GM12878 (cell line): ENCODE data around the gene DRICH1. TPM values are rescaled to one million over a fixed set of nuclear protein-coding genes. Genes with fewer than 3 reads are reported as not detected.

Experiments used
- ATAC-seq: fragments of 200-7000 bp; cut with Tn5 transposase; 3 replicates; pipeline ENCODE4 v1.9.1; 2020; ENCODE audit warnings: mild to moderate bottlenecking, moderate library complexity
- BruUV-seq: library from RNA; stranded (reverse); fragments of 400-500 nt; replicated peaks from 2 replicates; lab custom pipeline; 2021; lab: Mats Ljungman, UMichigan
- CTCF ChIA-PET: fragments of 300-600 bp; sonication (Branson Sonifier 250); formaldehyde crosslinking; extraction: SDS; loops from one replicate; lab custom pipeline; 2021; ENCODE audit warnings: inconsistent platforms; lab: Yijun Ruan, JAX
- POLR2A ChIA-PET: fragments of 350-600 bp; formaldehyde crosslinking; extraction: SDS; loops from one replicate; lab custom pipeline; 2021; ENCODE audit warnings: inconsistent platforms; lab: Charles Lee
- RAD21 ChIA-PET: fragments of 300-600 bp; sonication (Branson Sonifier 250); formaldehyde crosslinking; loops from one replicate; lab custom pipeline; 2023; ENCODE audit warnings: antibody characterized with exemption; ENCODE audit not compliant: unreplicated experiment; lab: Charles Lee
- SMC1A ChIA-PET: fragments of 300-600 bp; sonication (Branson Sonifier 250); formaldehyde crosslinking; loops from one replicate; lab custom pipeline; 2023; ENCODE audit not compliant: unreplicated experiment, uncharacterized antibody; lab: Charles Lee
- DNase-seq: peaks from one replicate; pipeline ENCODE4 v3.0.0-alpha.2; 2011; ENCODE audit warnings: low read depth, low spot score
- FAIRE-seq: peaks from 3 replicates; lab custom pipeline; 2011; peaks lifted over from hg19 to GRCh38; lab: Jason Lieb, UNC
- H2AFZ ChIP-seq: 2 replicates; pipeline ENCODE4 v1.6.0; 2011; ENCODE audit warnings: low read depth, low read length, control low read depth; ENCODE audit not compliant: control insufficient read depth
- H3K27ac ChIP-seq: 2 replicates; pipeline ENCODE4 v1.5.1; 2011; ENCODE audit warnings: control low read depth; ENCODE audit not compliant: control insufficient read depth, insufficient read depth
- H3K27me3 ChIP-seq, 2 experiments: replicated peaks in 1 of 2; 2 replicates each; pipeline versions ENCODE4 v1.6.0 to v1.6.1; 2011; ENCODE audit warnings: low read length in 1 of 2; ENCODE audit not compliant: control insufficient read depth in 2 of 2, insufficient read depth in 2 of 2
- H3K36me3 ChIP-seq, 2 experiments: 2 replicates each; pipeline ENCODE4 v1.5.1; 2011; ENCODE audit warnings: low read length in 1 of 2; ENCODE audit not compliant: control insufficient read depth in 2 of 2, insufficient read depth in 2 of 2
- H3K4me1 ChIP-seq: 2 replicates; pipeline ENCODE4 v1.6.1; 2011; ENCODE audit warnings: mild to moderate bottlenecking, low read length, moderate library complexity, mixed read lengths; ENCODE audit not compliant: control insufficient read depth, insufficient read depth
- H3K4me2 ChIP-seq: 2 replicates; pipeline ENCODE4 v1.6.0; 2011; ENCODE audit warnings: control low read depth; ENCODE audit not compliant: control insufficient read depth, insufficient read depth
- H3K4me3 ChIP-seq: fragments of 200-600 bp; sonication (generic); 2 replicates; pipeline ENCODE4 v1.5.1; 2016
- H3K79me2 ChIP-seq: 2 replicates; pipeline ENCODE4 v1.6.0; 2011; ENCODE audit warnings: low read length; ENCODE audit not compliant: control insufficient read depth, insufficient read depth
- H3K9ac ChIP-seq: 2 replicates; pipeline ENCODE4 v1.8.0; 2011; ENCODE audit warnings: low read length, control low read depth, mixed read lengths; ENCODE audit not compliant: control insufficient read depth, insufficient read depth
- H3K9me3 ChIP-seq: replicated peaks from 3 replicates; pipeline ENCODE4 v1.5.1; 2011; ENCODE audit warnings: mild to moderate bottlenecking, low read length; ENCODE audit not compliant: control insufficient read depth, insufficient read depth
- H4K20me1 ChIP-seq: 2 replicates; pipeline ENCODE4 v1.6.0; 2011; ENCODE audit not compliant: control insufficient read depth, insufficient read depth
- ASH2L ChIP-seq: fragments of 300-600, 200-600 bp; sonication (generic); IDR thresholded peaks from 2 replicates; pipeline ENCODE4 v1.6.1; 2017; ENCODE audit warnings: low read depth, mild to moderate bottlenecking, borderline replicate concordance
- BCL11A ChIP-seq: IDR thresholded peaks from 2 replicates; pipeline ENCODE4 v1.6.1; 2011; ENCODE audit warnings: low read depth, low read length
- BHLHE40 ChIP-seq, 2 experiments: fragments of 450-650 bp in 1 of 2; IDR thresholded peaks; 2 replicates each; pipeline ENCODE4 v1.6.1; 2011 to 2017; ENCODE audit warnings: low read depth in 2 of 2, borderline replicate concordance in 1 of 2, improper control_type of control experiment in 1 of 2, low read length in 1 of 2, mild to moderate bottlenecking in 1 of 2
- CBFB ChIP-seq: IDR thresholded peaks from 2 replicates; pipeline ENCODE4 v1.6.1; 2016; ENCODE audit warnings: antibody characterized with exemption, low read depth
- CEBPZ ChIP-seq: fragments of 150-350 bp; IDR thresholded peaks from 2 replicates; pipeline ENCODE4 v1.6.1; 2016; ENCODE audit warnings: low read depth, low read length
- E4F1 ChIP-seq: fragments of 450-650 bp; IDR thresholded peaks from 2 replicates; pipeline ENCODE4 v1.6.1; 2018; ENCODE audit warnings: borderline replicate concordance, mild to moderate bottlenecking; ENCODE audit not compliant: partially characterized antibody
- ETV6 ChIP-seq, 2 experiments: fragments of 450-650 bp in 1 of 2; IDR thresholded peaks in 1 of 2; conservative IDR thresholded peaks in 1 of 2; 2 replicates each; pipeline ENCODE4 v1.6.1; 2014; ENCODE audit warnings: antibody characterized with exemption in 1 of 2, borderline replicate concordance in 1 of 2, low read depth in 1 of 2, mild to moderate bottlenecking in 1 of 2, moderate library complexity in 1 of 2
- HDAC2 ChIP-seq: fragments of 200-600 bp; sonication (generic); IDR thresholded peaks from 2 replicates; pipeline ENCODE4 v1.6.1; 2017
- HDAC6 ChIP-seq: fragments of 200-600 bp; sonication (generic); IDR thresholded peaks from one replicate; pipeline ENCODE4 v1.8.0; 2017; ENCODE audit warnings: antibody characterized with exemption; ENCODE audit not compliant: unreplicated experiment
- JUNB ChIP-seq: IDR thresholded peaks from 2 replicates; pipeline ENCODE4 v1.6.1; 2016; ENCODE audit warnings: antibody characterized with exemption, mild to moderate bottlenecking
- POU2F2 ChIP-seq: IDR thresholded peaks from 3 replicates; pipeline ENCODE4 v1.6.1; 2011; ENCODE audit warnings: low read depth, mild to moderate bottlenecking, low read length, borderline replicate concordance
- PRDM15 ChIP-seq: fragments of 450-650 bp; formaldehyde crosslinking; IDR thresholded peaks from 2 replicates; pipeline ENCODE4 v1.4.0; 2020; ENCODE audit warnings: mild to moderate bottlenecking, moderate library complexity
- SPI1 ChIP-seq: IDR thresholded peaks from 2 replicates; pipeline ENCODE4 v1.6.1; 2011; ENCODE audit warnings: low read depth, mild to moderate bottlenecking, low read length, moderate library complexity, borderline replicate concordance; ENCODE audit not compliant: insufficient read depth
- WGBS: methylation state at CpG from one replicate; pipeline ENCODE4 v1.1.6; 2016; ENCODE audit warnings: low lambda C conversion rate; ENCODE audit not compliant: insufficient replicate concordance, insufficient coverage; ENCODE audit errors: missing lambda C conversion rate; 5-methylcytosine and 5-hydroxymethylcytosine counted together
- in situ Hi-C: fragments of 300-500 bp; cut with MboI; formaldehyde crosslinking; loops from 9 replicates; pipeline ENCODE4 v1.14.3; 2018; ENCODE audit warnings: mixed read lengths
- intact Hi-C: fragments of 100-400 bp; cut with micrococcal nuclease; formaldehyde crosslinking; loops from one replicate; pipeline ENCODE4 v1.14.2; 2022; ENCODE audit not compliant: unreplicated experiment
- polyA plus RNA-seq, 11 experiments: library from polyadenylated mRNA; depleted of rRNA in 4 of 11; unstranded in 6 of 11; stranded (reverse) in 5 of 11; fragments of >200 nt; fragmentation: Nextera tagmentation in 4 of 11; fragmentation: Illumina TruSeq in 1 of 11; extraction: Ambion mirVana in 4 of 11; extraction: Trizol in 1 of 11; gene quantifications; 1 replicate in 1 of 11; 2 replicates in 10 of 11; pipeline versions ENCODE4 v1.2.1 to v1.2.3, GENCODE V29; 2011 to 2016; ENCODE audit warnings: inconsistent platforms in 2 of 11, missing spikeins in 2 of 11, low read depth in 1 of 11
- total RNA-seq, 4 experiments: library from RNA; depleted of rRNA in 3 of 4; stranded (reverse); fragments of >200 nt in 3 of 4; fragmentation: Illumina TruSeq in 1 of 4; extraction: Trizol in 1 of 4; gene quantifications; 2 replicates each; pipeline versions ENCODE4 v1.2.1 to v1.2.3, GENCODE V29; 2013 to 2021

The DRICH1 gene
- total and polyA plus RNA-seq, 10 of the 15 experiments (the other 5 are each of a cell fraction or from before 2014, with no cell fraction given): not detected

- CTCF ChIA-PET: no interaction called here
- Histone ChIP-seq H3K9ac (no peak overlapping the region), H3K27ac (no peak overlapping the region), H3K27me3 (no peaks in the 10 kb centered on the region), H2AFZ (no peak overlapping the region), H3K4me3 (no peak overlapping the region), H3K4me1 (no peaks in the 10 kb centered on the region), H3K9me3 (no peaks in the 10 kb centered on the region), H3K4me2 (no peak overlapping the region), H3K79me2 (no peaks in the 10 kb centered on the region), H4K20me1 (no peaks in the 10 kb centered on the region), H3K36me3 (no peaks in the 10 kb centered on the region)
- DNase-seq: no peak
- in situ Hi-C loops (no loop called here), intact Hi-C loops (no loop called here)
- POLR2A ChIA-PET: no interaction called here
- no TSS peak for BruUV-seq
- TF ChIP-seq CEBPZ (no peak), ETV6 (conservative IDR thresholded peaks at IDR 0.05 in 1 of 2, IDR thresholded peaks at IDR 0.05 in 1 of 2; ENCODE audit: borderline replicate concordance in 1 of 2, low read depth in 1 of 2) (no peak), SPI1 (no peak), E4F1 (no peak), BHLHE40 (IDR thresholded peaks at IDR 0.05; ENCODE audit: borderline replicate concordance in 1 of 2, low read depth in 2 of 2, low read length in 1 of 2) (no peak), BCL11A (no peak), HDAC2 (no peak), HDAC6 (no peak), PRDM15 (CRISPR knock-in tag) (no peak), POU2F2 (no peak), ASH2L (no peak), JUNB (no peak), CBFB (no peak)
- WGBS: 34% methylated on average over 4 of the region's 4 CpGs
- FAIRE-seq: no peak
- ATAC-seq: no peak
- SMC1A ChIA-PET: no interaction called here
- RAD21 ChIA-PET: no interaction called here
Observed at GRCh38 chr22:23575601-23576000, 56.5 kb downstream of the DRICH1 start.
